Brain microvascular endothelial cell (primary cell): ENCODE results near the gene BBX.

Source experiments
- DNase-seq: peaks from one replicate; pipeline ENCODE4 v3.0.0-alpha.2; 2020
- H3K27ac ChIP-seq: fragments of 250-450 bp; sonication (Bioruptor Pico); 2 replicates; pipeline ENCODE4 v1.5.1; 2020; ENCODE audit warnings: mild to moderate bottlenecking, moderate library complexity
- H3K27me3 ChIP-seq: fragments of 250-450 bp; sonication (Bioruptor Pico); replicated peaks from 2 replicates; pipeline ENCODE4 v1.5.1; 2020; ENCODE audit warnings: mild to moderate bottlenecking
- H3K36me3 ChIP-seq: fragments of 250-450 bp; sonication (Bioruptor Pico); replicated peaks from 2 replicates; pipeline ENCODE4 v1.5.1; 2020; ENCODE audit warnings: mild to moderate bottlenecking
- H3K4me3 ChIP-seq: 2 replicates; pipeline ENCODE4 v1.5.1; 2011; ENCODE audit warnings: low read depth, mild to moderate bottlenecking, control low read depth, low read length, moderate library complexity
- in situ Hi-C: cut with HindIII; loops from 2 replicates; pipeline ENCODE4 v1.10.0; 2017; ENCODE audit warnings: low sequenced_read_pairs, low pct_ligation_motif_present
- TF ChIP-seq, protein P1 (sequence below): IDR thresholded peaks from 2 replicates; pipeline ENCODE4 v1.5.1; 2011; ENCODE audit warnings: low read depth, mild to moderate bottlenecking, moderate library complexity, low read length, control low read depth, inconsistent platforms; ENCODE audit errors: missing control alignments

Gene BBX

GRCh38 chr3:107756649-107757048 lies 233.9 kb downstream of the BBX start:
- in situ Hi-C loops = no loop called here
- H3K27me3 ChIP-seq = no peaks in the 10 kb centered on the region
- TF ChIP-seq, protein P1, sequence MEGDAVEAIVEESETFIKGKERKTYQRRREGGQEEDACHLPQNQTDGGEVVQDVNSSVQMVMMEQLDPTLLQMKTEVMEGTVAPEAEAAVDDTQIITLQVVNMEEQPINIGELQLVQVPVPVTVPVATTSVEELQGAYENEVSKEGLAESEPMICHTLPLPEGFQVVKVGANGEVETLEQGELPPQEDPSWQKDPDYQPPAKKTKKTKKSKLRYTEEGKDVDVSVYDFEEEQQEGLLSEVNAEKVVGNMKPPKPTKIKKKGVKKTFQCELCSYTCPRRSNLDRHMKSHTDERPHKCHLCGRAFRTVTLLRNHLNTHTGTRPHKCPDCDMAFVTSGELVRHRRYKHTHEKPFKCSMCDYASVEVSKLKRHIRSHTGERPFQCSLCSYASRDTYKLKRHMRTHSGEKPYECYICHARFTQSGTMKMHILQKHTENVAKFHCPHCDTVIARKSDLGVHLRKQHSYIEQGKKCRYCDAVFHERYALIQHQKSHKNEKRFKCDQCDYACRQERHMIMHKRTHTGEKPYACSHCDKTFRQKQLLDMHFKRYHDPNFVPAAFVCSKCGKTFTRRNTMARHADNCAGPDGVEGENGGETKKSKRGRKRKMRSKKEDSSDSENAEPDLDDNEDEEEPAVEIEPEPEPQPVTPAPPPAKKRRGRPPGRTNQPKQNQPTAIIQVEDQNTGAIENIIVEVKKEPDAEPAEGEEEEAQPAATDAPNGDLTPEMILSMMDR = no peak
- no peak for DNase-seq
- no peak overlapping the region for H3K4me3 ChIP-seq
- no peak overlapping the region for H3K27ac ChIP-seq
- no peaks in the 10 kb centered on the region for H3K36me3 ChIP-seq

GRCh38 chr3:107757140-107757539 lies 234.4 kb downstream of the BBX start:
- no peaks in the 10 kb centered on the region for H3K27me3 ChIP-seq
- H3K27ac ChIP-seq = no peak overlapping the region
- no peak for DNase-seq
- H3K36me3 ChIP-seq = no peaks in the 10 kb centered on the region
- no peak overlapping the region for H3K4me3 ChIP-seq
- TF ChIP-seq, protein P1 = no peak
- in situ Hi-C loops = no loop called here

GRCh38 chr3:107760144-107760543 lies 237.4 kb downstream of the BBX start:
- Histone ChIP-seq H3K4me3 (no peak overlapping the region), H3K27me3 (no peaks in the 10 kb centered on the region), H3K36me3 (no peaks in the 10 kb centered on the region), H3K27ac (no peak overlapping the region)
- TF ChIP-seq, protein P1 = no peak
- DNase-seq = no peak
- in situ Hi-C loops = no loop called here

GRCh38 chr3:107761391-107761790 lies 238.6 kb downstream of the BBX start:
- in situ Hi-C loops = no loop called here
- Histone ChIP-seq H3K36me3 (no peaks in the 10 kb centered on the region), H3K27ac (no peak overlapping the region), H3K27me3 (no peaks in the 10 kb centered on the region), H3K4me3 (no peak overlapping the region)
- DNase-seq = no peak
- TF ChIP-seq, protein P1 = no peak

DNA sequence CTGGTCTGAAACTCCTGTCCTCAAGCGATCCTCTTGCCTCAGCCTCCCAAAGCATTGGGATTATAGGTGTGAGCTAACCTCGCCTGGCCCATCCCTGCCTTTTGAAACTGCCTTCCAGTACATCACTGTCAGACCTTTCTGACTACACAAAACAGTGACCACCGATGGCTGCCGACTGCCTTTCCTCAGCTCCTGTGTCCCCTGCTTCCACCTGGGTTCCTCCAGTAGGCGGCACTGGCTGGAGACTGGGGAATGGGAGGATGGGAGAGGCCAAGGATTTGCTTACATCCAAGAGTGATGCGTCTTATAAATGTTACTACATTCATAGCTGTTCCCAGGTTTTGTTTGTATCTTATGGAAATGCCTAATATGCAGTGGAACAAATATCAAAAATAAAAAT lies 242.8 kb downstream of the BBX start:
- in situ Hi-C loops = no loop called here
- H3K4me3 ChIP-seq = no peak overlapping the region
- TF ChIP-seq, protein P1 = no peak
- no peak overlapping the region for H3K27ac ChIP-seq
- no peaks in the 10 kb centered on the region for H3K27me3 ChIP-seq
- no peak for DNase-seq
- H3K36me3 ChIP-seq = no peaks in the 10 kb centered on the region

DNA sequence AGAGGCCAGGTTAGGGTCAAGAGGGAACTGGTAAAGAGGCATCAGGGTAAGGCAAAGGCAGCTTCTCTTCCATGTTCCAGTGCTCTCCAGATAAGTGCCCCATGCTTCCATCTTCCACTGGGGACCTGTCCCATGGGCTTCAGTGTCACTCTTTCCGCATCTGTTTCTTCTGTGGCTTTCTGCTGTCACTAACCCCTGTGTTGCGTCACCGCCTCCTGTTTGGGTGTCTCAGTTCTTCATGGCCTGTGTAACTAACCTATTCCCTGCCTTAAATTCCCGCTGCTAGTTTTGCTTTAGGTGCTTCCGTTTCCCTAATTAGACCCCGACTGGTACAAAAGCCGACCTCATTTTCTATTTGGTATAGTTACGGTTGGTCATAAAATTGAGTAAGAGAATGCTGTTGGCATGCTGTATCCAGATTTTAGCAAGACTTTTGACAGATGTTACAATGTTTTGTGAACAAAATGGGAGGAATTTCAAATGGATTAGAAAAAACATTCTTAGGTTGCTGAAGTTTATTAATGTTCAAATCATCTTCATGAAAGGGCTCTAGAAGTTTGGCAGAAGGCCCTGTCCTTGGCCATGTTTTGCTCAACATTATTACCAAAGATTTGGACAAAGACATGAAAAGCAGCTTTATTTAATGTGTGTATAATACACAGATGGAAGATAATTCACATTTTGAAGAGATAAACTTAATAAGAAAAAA lies 245.3 kb downstream of the BBX start:
- DNase-seq = no peak
- Histone ChIP-seq H3K27me3 (no peaks in the 10 kb centered on the region), H3K27ac (no peak overlapping the region), H3K36me3 (no peaks in the 10 kb centered on the region), H3K4me3 (no peak overlapping the region)
- in situ Hi-C loops = no loop called here
- TF ChIP-seq, protein P1 = no peak
